CD4-positive, CD25-positive, alpha-beta regulatory T cell (primary cell): ENCODE results near the gene C19orf73. TPM values are rescaled to one million over a fixed set of nuclear protein-coding genes. Genes with fewer than 3 reads are reported as not detected.
A peak's percentile ranks its signal among the peaks of the same experiment; 100 is the strongest.

Experiments
- ATAC-seq, 2 donors: fragments of 150-1000 bp; cut with Tn5 transposase; one replicate each; pipeline ENCODE4 v1.10.0; 2021; ENCODE audit warnings: low read depth in 2 of 2, moderate number of reproducible peaks in 2 of 2, moderate library complexity in 1 of 2
- DNase-seq, 3 donors: peaks; one replicate each; pipeline versions ENCODE4 v3.0.0 to v3.0.0-alpha.2; 2012 to 2022; ENCODE audit warnings: mixed read lengths in 1 of 3
- H3K27ac ChIP-seq: one replicate; pipeline ENCODE4 v1.7.0; 2013; ENCODE audit warnings: mild to moderate bottlenecking, low read length; ENCODE audit not compliant: insufficient read depth, poor library complexity, severe bottlenecking
- H3K27me3 ChIP-seq: one replicate; pipeline ENCODE4 v1.7.0; 2013; ENCODE audit warnings: low read length; ENCODE audit not compliant: control insufficient read depth, insufficient read depth
- H3K36me3 ChIP-seq: one replicate; pipeline ENCODE4 v1.7.0; 2013; ENCODE audit warnings: mild to moderate bottlenecking, low read length, moderate library complexity; ENCODE audit not compliant: control insufficient read depth, insufficient read depth
- H3K4me1 ChIP-seq: 2 replicates; pipeline ENCODE4 v1.7.0; 2013; ENCODE audit warnings: mild to moderate bottlenecking, low read length; ENCODE audit not compliant: insufficient read depth, control insufficient read depth, poor library complexity, severe bottlenecking
- H3K4me3 ChIP-seq: one replicate; pipeline ENCODE4 v1.7.0; 2013; ENCODE audit warnings: low read depth, mild to moderate bottlenecking, low read length, moderate library complexity
- H3K9me3 ChIP-seq, 2 experiments: 1 replicate in 1 of 2; 2 replicates in 1 of 2; pipeline ENCODE4 v1.7.0; 2013; ENCODE audit warnings: low read length in 2 of 2, mild to moderate bottlenecking in 1 of 2, moderate library complexity in 1 of 2; ENCODE audit not compliant: control insufficient read depth in 2 of 2
- H3K27ac Mint-ChIP-seq, 3 donors: one replicate each; pipeline ENCODE4 v1.8.0; 2020 to 2022; ENCODE audit warnings: mild to moderate bottlenecking in 3 of 3, mixed read lengths in 3 of 3, moderate library complexity in 2 of 3
- H3K27me3 Mint-ChIP-seq: one replicate; pipeline ENCODE4 v1.8.0; 2022; ENCODE audit warnings: mild to moderate bottlenecking, mixed read lengths
- H3K36me3 Mint-ChIP-seq: one replicate; pipeline ENCODE4 v1.8.0; 2020; ENCODE audit warnings: mixed read lengths
- H3K4me1 Mint-ChIP-seq, 4 donors: one replicate each; pipeline ENCODE4 v1.8.0; 2020 to 2022; ENCODE audit warnings: mixed read lengths in 4 of 4, mild to moderate bottlenecking in 1 of 4
- H3K4me3 Mint-ChIP-seq, 4 donors: one replicate each; pipeline ENCODE4 v1.8.0; 2020 to 2022; ENCODE audit warnings: mild to moderate bottlenecking in 4 of 4, mixed read lengths in 4 of 4, moderate library complexity in 3 of 4
- H3K9me3 Mint-ChIP-seq, 7 donors: one replicate each; pipeline ENCODE4 v1.8.0; 2020 to 2022; ENCODE audit warnings: mixed read lengths in 7 of 7, mild to moderate bottlenecking in 3 of 7, moderate library complexity in 2 of 7
- polyA plus RNA-seq, 4 donors: library from polyadenylated mRNA; unstranded; fragments of 300-500 nt; fragmentation: Illumina TruSeq; gene quantifications; one replicate each; pipeline ENCODE4 v1.2.3, GENCODE V29; 2021
- total RNA-seq: library from RNA; stranded (reverse); gene quantifications from one replicate; pipeline ENCODE4 v1.2.3, GENCODE V29; 2022

Gene C19orf73
- total and polyA plus RNA-seq, 5 donors from 2014 or later: 1.1 to 3.7 (median 1.7) TPM

- no peak within 1 kb of the TSS for H3K27ac ChIP-seq
- peaks cover 5% of the 10 kb centered on the region for H3K27me3 ChIP-seq
- H3K36me3 ChIP-seq: no peaks in the 10 kb centered on the region
- H3K27ac Mint-ChIP-seq: no peak within 1 kb of the TSS
- no peaks in the 10 kb centered on the region for H3K36me3 Mint-ChIP-seq
- peak within 1 kb of the TSS in 1 of 4 donors; percentile 80 for H3K4me3 Mint-ChIP-seq
- H3K4me1 ChIP-seq: peaks cover 7% of the 10 kb centered on the region
- ATAC-seq (peak in 1 of 2 donors; percentile 49), DNase-seq (no peak)
- H3K4me3 ChIP-seq: no peak within 1 kb of the TSS
- peaks cover 67% of the 10 kb centered on the region for H3K27me3 Mint-ChIP-seq
- peaks cover 0 to 15% (median 8%) of the 10 kb centered on the region in 4 donors for H3K4me1 Mint-ChIP-seq
- H3K9me3 Mint-ChIP-seq: peaks cover 0 to 10% (median 4%) of the 10 kb centered on the region in 7 donors
- H3K9me3 ChIP-seq: no peaks in the 10 kb centered on the region
Observed at GRCh38 chr19:49157445-49158224, 38.7 kb upstream of the C19orf73 start, which contains the start of gene TRPM4. TRPM4 (plus strand) TSS chr19:49157792; CDS start chr19:49157867, 75 bp downstream.

GRCh38 chr19:49155820-49156346 is 36.9 kb upstream of the C19orf73 start:
- no peaks in the 10 kb centered on the region for H3K36me3 ChIP-seq
- H3K27me3 ChIP-seq: peaks cover 13% of the 10 kb centered on the region
- H3K27ac ChIP-seq: no peak overlapping the region
- H3K4me3 Mint-ChIP-seq: peak overlapping the region in 1 of 4 donors; percentile 40
- H3K27ac Mint-ChIP-seq: no peak overlapping the region
- H3K4me1 Mint-ChIP-seq: peaks cover 0 to 27% (median 12%) of the 10 kb centered on the region in 4 donors
- H3K4me1 ChIP-seq: peaks cover 16% of the 10 kb centered on the region
- H3K36me3 Mint-ChIP-seq: no peaks in the 10 kb centered on the region
- H3K9me3 Mint-ChIP-seq: peaks cover 0 to 15% (median 5%) of the 10 kb centered on the region in 7 donors
- no peak overlapping the region for H3K4me3 ChIP-seq
- ATAC-seq: no peak
- peaks cover 76% of the 10 kb centered on the region for H3K27me3 Mint-ChIP-seq
- peaks cover 0 to 8% of the 10 kb centered on the region in 2 experiments for H3K9me3 ChIP-seq
- DNase-seq: no peak

GRCh38 chr19:49155005-49155819 is 36.3 kb upstream of the C19orf73 start, which contains the start of gene HRC:
HRC (minus strand) TSS chr19:49155396; CDS start chr19:49155237, 159 bp downstream.
- Mint-ChIP-seq H3K27me3 (peaks cover 71% of the 10 kb centered on the region), H3K4me1 (peaks cover 0 to 30% (median 12%) of the 10 kb centered on the region in 4 donors), H3K27ac (peak within 1 kb of the TSS in 1 of 3 donors; percentile 15), H3K9me3 (peaks cover 0 to 15% (median 5%) of the 10 kb centered on the region in 7 donors), H3K36me3 (no peaks in the 10 kb centered on the region), H3K4me3 (peak within 1 kb of the TSS in 2 of 4 donors; percentile 40 to 72)
- ATAC-seq (no peak), DNase-seq (no peak)
- Histone ChIP-seq H3K27me3 (peaks cover 13% of the 10 kb centered on the region), H3K4me1 (peaks cover 23% of the 10 kb centered on the region), H3K9me3 (peaks cover 0 to 8% of the 10 kb centered on the region in 2 experiments), H3K36me3 (no peaks in the 10 kb centered on the region), H3K4me3 (no peak within 1 kb of the TSS), H3K27ac (no peak within 1 kb of the TSS)

GRCh38 chr19:49154279-49154678 is 35.3 kb upstream of the C19orf73 start:
- H3K36me3 Mint-ChIP-seq: no peaks in the 10 kb centered on the region
- H3K9me3 Mint-ChIP-seq: peaks cover 0 to 13% (median 5%) of the 10 kb centered on the region in 7 donors
- H3K4me1 Mint-ChIP-seq: peaks cover 0 to 39% (median 16%) of the 10 kb centered on the region in 4 donors
- peak overlapping the region in 1 of 3 donors; percentile 15 for H3K27ac Mint-ChIP-seq
- Histone ChIP-seq H3K27me3 (peaks cover 15% of the 10 kb centered on the region), H3K4me3 (no peak overlapping the region), H3K27ac (no peak overlapping the region), H3K9me3 (peaks cover 0 to 11% of the 10 kb centered on the region in 2 experiments), H3K36me3 (no peaks in the 10 kb centered on the region), H3K4me1 (peaks cover 33% of the 10 kb centered on the region)
- DNase-seq: no peak
- peak overlapping the region in 1 of 4 donors; percentile 72 for H3K4me3 Mint-ChIP-seq
- ATAC-seq: no peak
- peaks cover 71% of the 10 kb centered on the region for H3K27me3 Mint-ChIP-seq

- ATAC-seq: no peak
- DNase-seq: no peak
- H3K9me3 ChIP-seq: peaks cover 0 to 12% of the 10 kb centered on the region in 2 experiments
- Mint-ChIP-seq H3K9me3 (peaks cover 0 to 11% (median 5%) of the 10 kb centered on the region in 7 donors), H3K27me3 (peaks cover 71% of the 10 kb centered on the region), H3K4me3 (peak overlapping the region in 1 of 4 donors; percentile 32), H3K27ac (no peak overlapping the region), H3K4me1 (peaks cover 0 to 44% (median 19%) of the 10 kb centered on the region in 4 donors), H3K36me3 (no peaks in the 10 kb centered on the region)
- H3K4me3 ChIP-seq: no peak overlapping the region
- no peak overlapping the region for H3K27ac ChIP-seq
- H3K36me3 ChIP-seq: no peaks in the 10 kb centered on the region
- peaks cover 15% of the 10 kb centered on the region for H3K27me3 ChIP-seq
- peaks cover 36% of the 10 kb centered on the region for H3K4me1 ChIP-seq
Observed at GRCh38 chr19:49153167-49153809, 34.3 kb upstream of the C19orf73 start.

- Histone ChIP-seq H3K9me3 (peaks cover 0 to 12% of the 10 kb centered on the region in 2 experiments), H3K4me3 (no peak overlapping the region), H3K36me3 (no peaks in the 10 kb centered on the region), H3K27ac (no peak overlapping the region), H3K27me3 (peaks cover 17% of the 10 kb centered on the region), H3K4me1 (peaks cover 31% of the 10 kb centered on the region)
- H3K36me3 Mint-ChIP-seq: no peaks in the 10 kb centered on the region
- H3K27ac Mint-ChIP-seq: no peak overlapping the region
- peaks cover 79% of the 10 kb centered on the region for H3K27me3 Mint-ChIP-seq
- ATAC-seq (no peak), DNase-seq (no peak)
- H3K4me1 Mint-ChIP-seq: peaks cover 0 to 43% (median 19%) of the 10 kb centered on the region in 4 donors
- peak overlapping the region in 1 of 4 donors; percentile 79 for H3K4me3 Mint-ChIP-seq
- peaks cover 0 to 9% (median 5%) of the 10 kb centered on the region in 7 donors for H3K9me3 Mint-ChIP-seq
Observed at GRCh38 chr19:49152119-49152550, 33.2 kb upstream of the C19orf73 start.
